ENCODE results near the gene RRM1. TPM values are rescaled to one million over a fixed set of nuclear protein-coding genes. Genes with fewer than 3 reads are reported as not detected.

RRM1 gene
- total and polyA plus RNA-seq, 8 donors: 16.6 to 100 (median 25.7) TPM

DNA sequence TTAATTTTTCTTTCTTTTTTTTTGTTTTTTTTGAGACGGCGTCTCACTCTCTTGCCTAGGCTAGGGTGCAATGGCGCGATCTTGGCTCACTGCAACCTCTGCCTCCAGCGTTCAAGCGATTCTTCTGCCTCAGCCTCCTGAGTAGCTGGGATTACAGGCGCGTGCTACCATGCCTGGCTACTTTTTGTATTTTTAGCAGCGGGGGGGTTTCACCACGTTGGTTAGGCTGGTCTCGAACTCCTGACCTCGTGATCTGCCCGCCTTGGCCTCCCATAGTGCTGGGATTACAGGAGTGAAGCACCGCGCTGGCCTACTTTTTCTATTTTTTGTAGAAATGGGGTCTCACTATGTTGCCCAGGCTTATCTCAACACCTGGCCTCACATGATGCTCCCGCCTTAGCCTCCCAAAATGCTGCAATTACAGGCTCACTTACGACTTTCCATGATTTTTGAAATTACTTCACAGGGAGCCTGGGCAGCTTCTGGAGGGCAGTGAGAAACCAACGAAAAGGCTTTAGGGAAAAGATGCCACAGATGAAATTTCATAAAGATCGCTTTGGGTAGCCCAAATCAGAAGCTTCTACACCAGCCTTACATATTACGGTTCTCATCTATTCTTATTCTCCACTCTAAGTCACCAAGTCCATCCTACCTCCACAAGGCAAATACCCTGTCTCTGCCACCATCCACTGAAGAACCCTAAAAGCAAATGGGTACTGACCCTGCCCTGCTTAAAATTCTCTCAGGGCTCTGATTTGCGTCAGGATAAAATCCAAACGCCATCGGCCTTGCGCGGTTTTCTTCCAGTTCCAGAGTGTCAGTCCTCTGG, 866 bp upstream of the RRM1 start:
- TF ChIP-seq EP300 (IDR thresholded peaks at IDR 0.05) (no peak), POLR2A (IDR thresholded peaks at IDR 0.05) (no peak), POLR2AphosphoS5 (IDR thresholded peaks at IDR 0.05) (no peak), CTCF (IDR thresholded peaks at IDR 0.05) (no peak)
- intact Hi-C loops (cut with DNase I; ENCODE audit: low total_unique reads): no loop called here
- Histone ChIP-seq H3K27ac (peak overlapping the region; percentile 89 to 96 (median 95)), H3K27me3 (no peaks in the 10 kb centered on the region), H3K4me1 (peaks cover 17 to 51% (median 31%) of the 10 kb centered on the region in 4 donors), H3K36me3 (peaks cover 0 to 31% (median 24%) of the 10 kb centered on the region in 4 donors), H3K4me3 (peak overlapping the region; percentile 58 to 73 (median 65)), H3K9me3 (no peaks in the 10 kb centered on the region)
- WGBS, 5 donors: 68 to 73% (median 69%) methylated on average over 25 of the region's 25 CpGs
- DNase-seq: no peak

GRCh38 chr11:4095509-4096230, 1.1 kb downstream of the RRM1 start:
- no peaks in the 10 kb centered on the region for H3K27me3 ChIP-seq
- H3K27ac ChIP-seq: peak overlapping the region in 4 of 5 donors; percentile 89 to 96 (median 94)
- WGBS, 5 donors: 11 to 14% (median 14%) methylated on average over 10 of the region's 10 CpGs
- H3K36me3 ChIP-seq: peaks cover 0 to 15% (median 11%) of the 10 kb centered on the region in 4 donors
- TF ChIP-seq EP300 (IDR thresholded peaks at IDR 0.05) (no peak), POLR2AphosphoS5 (IDR thresholded peaks at IDR 0.05) (peak in 1 of 3 donors; percentile 21), CTCF (IDR thresholded peaks at IDR 0.05) (no peak), POLR2A (IDR thresholded peaks at IDR 0.05) (no peak)
- H3K9me3 ChIP-seq: no peaks in the 10 kb centered on the region
- H3K4me1 ChIP-seq: peaks cover 17 to 67% (median 34%) of the 10 kb centered on the region in 4 donors
- DNase-seq: no peak
- intact Hi-C loops (cut with DNase I; ENCODE audit: low total_unique reads): no loop called here
- H3K4me3 ChIP-seq: peak overlapping the region; percentile 58 to 73 (median 65)

DNA sequence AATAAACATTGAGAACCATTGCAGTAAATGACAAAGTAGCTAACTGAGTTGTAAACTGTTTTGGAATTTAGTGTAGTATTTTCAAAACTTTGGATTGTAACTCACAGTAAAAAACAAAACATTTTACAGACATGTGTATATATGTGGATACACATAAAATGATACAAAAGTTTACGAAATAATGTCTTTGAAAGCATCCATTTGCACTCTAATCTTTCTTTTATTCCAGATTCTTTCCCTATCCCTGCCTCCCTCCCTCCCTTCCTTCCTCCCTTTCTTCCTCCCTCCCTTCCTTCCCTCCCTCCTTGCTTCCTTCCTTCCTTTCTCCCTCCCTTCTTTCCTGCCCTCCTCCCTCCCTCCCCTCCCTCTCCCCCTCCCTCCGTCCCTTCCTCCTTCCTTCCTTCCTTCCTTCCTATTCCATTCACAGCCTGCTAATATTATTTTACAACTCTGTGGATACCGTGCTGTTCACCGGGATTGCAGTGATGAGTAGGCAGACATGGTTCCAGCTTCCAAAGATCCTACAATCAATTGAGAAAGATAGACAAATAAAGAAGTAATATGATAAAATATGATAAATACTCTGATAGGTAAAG, 3.5 kb downstream of the RRM1 start:
- intact Hi-C loops (cut with DNase I; ENCODE audit: low total_unique reads): no loop called here
- WGBS, 5 donors: 65 to 80% (median 68%) methylated on average over 4 of the region's 4 CpGs
- DNase-seq: no peak

More for the DNA sequence above, 3.5 kb downstream of the RRM1 start:
- Histone ChIP-seq H3K36me3 (peaks cover 0 to 14% (median 13%) of the 10 kb centered on the region in 4 donors), H3K27me3 (no peaks in the 10 kb centered on the region), H3K4me1 (peaks cover 17 to 63% (median 34%) of the 10 kb centered on the region in 4 donors), H3K27ac (no peak overlapping the region), H3K4me3 (no peak overlapping the region), H3K9me3 (no peaks in the 10 kb centered on the region)
- TF ChIP-seq EP300 (IDR thresholded peaks at IDR 0.05) (no peak), CTCF (IDR thresholded peaks at IDR 0.05) (no peak), POLR2AphosphoS5 (IDR thresholded peaks at IDR 0.05) (no peak), POLR2A (IDR thresholded peaks at IDR 0.05) (no peak)

Measured in stomach (tissue), 9 donors.